DND-41 (cell line): Measurements from ENCODE around the gene QSER1.

Experiments used
- CTCF ChIP-seq: IDR thresholded peaks from 2 replicates; pipeline ENCODE4 v1.5.1; 2012; ENCODE audit warnings: borderline replicate concordance, low read length, moderate library complexity, mild to moderate bottlenecking; ENCODE audit not compliant: poor library complexity, severe bottlenecking; ENCODE audit errors: extremely low read depth
- EZH2 ChIP-seq: IDR thresholded peaks from 3 replicates; pipeline ENCODE4 v1.6.1; 2012; ENCODE audit warnings: borderline replicate concordance, low read depth, mild to moderate bottlenecking, moderate library complexity, low read length, inconsistent platforms; ENCODE audit not compliant: severe bottlenecking

- no peak for TF ChIP-seq EZH2
- TF ChIP-seq CTCF: no peak
Observed at GRCh38 chr11:32935462-32936029, 42.9 kb downstream of the QSER1 start.
